NCI-H2227 (cell line): ENCODE results near the gene KCNG4.
A peak's percentile ranks its signal among the peaks of the same experiment; 100 is the strongest.

Source experiments
- DNase-seq: peaks from one replicate; lab custom pipeline; 2025; ENCODE audit not compliant: unreplicated experiment; lab: John Stamatoyannopoulos, UW

The KCNG4 gene

GRCh38 chr16:84266451-84266850, 26.6 kb upstream of the KCNG4 start:
- DNase-seq: peak; percentile 39

- DNase-seq: no peak
Observed at GRCh38 chr16:84262939-84263338, 23.1 kb upstream of the KCNG4 start.

- no peak for DNase-seq
Observed at GRCh38 chr16:84262031-84262430, 22.2 kb upstream of the KCNG4 start.

GRCh38 chr16:84260766-84261554, 21.1 kb upstream of the KCNG4 start:
- no peak for DNase-seq

- DNase-seq: no peak
Observed at GRCh38 chr16:84259691-84260090, 19.9 kb upstream of the KCNG4 start.

- DNase-seq: no peak
Observed at GRCh38 chr16:84258266-84258665, 18.5 kb upstream of the KCNG4 start.

GRCh38 chr16:84255050-84255810, 15.4 kb upstream of the KCNG4 start:
- no peak for DNase-seq

- no peak for DNase-seq
Observed at GRCh38 chr16:84254062-84254461, 14.2 kb upstream of the KCNG4 start.

GRCh38 chr16:84253173-84253572, 13.4 kb upstream of the KCNG4 start:
- DNase-seq: no peak

- no peak for DNase-seq
Observed at GRCh38 chr16:84252184-84252583, 12.4 kb upstream of the KCNG4 start.

GRCh38 chr16:84247844-84248243, 8.0 kb upstream of the KCNG4 start:
- DNase-seq: no peak

- no peak for DNase-seq
Observed at GRCh38 chr16:84247331-84247730, 7.5 kb upstream of the KCNG4 start.

GRCh38 chr16:84246679-84247077, 6.9 kb upstream of the KCNG4 start:
- no peak for DNase-seq

GRCh38 chr16:84245956-84246678, 6.3 kb upstream of the KCNG4 start:
- no peak for DNase-seq

GRCh38 chr16:84244728-84245127, 4.9 kb upstream of the KCNG4 start:
- no peak for DNase-seq

GRCh38 chr16:84243732-84244131, 3.9 kb upstream of the KCNG4 start:
- DNase-seq: no peak

GRCh38 chr16:84242839-84243238, 3.0 kb upstream of the KCNG4 start:
- no peak for DNase-seq

GRCh38 chr16:84241778-84242177, 2.0 kb upstream of the KCNG4 start:
- no peak for DNase-seq

- DNase-seq: no peak
Observed at GRCh38 chr16:84240455-84240854, 643 bp upstream of the KCNG4 start.

GRCh38 chr16:84239141-84239769, 557 bp downstream of the KCNG4 start:
- DNase-seq: no peak

- DNase-seq: no peak
Observed at GRCh38 chr16:84237994-84238750, 1.6 kb downstream of the KCNG4 start.
